ENCODE measurements around the gene SERPINB7.
A peak's percentile ranks its signal among the peaks of the same experiment; 100 is the strongest.

SERPINB7 gene

GRCh38 chr18:63836456-63836855 lies 61.2 kb downstream of the SERPINB7 start:
- FAIRE-seq = no peak
- no peak for DNase-seq (ENCODE audit: insufficient read length, low spot score)

- no peak for DNase-seq (ENCODE audit: insufficient read length, low spot score)
- no peak for FAIRE-seq
Observed at GRCh38 chr18:63837590-63837989, 62.4 kb downstream of the SERPINB7 start.

GRCh38 chr18:63843008-63843407 lies 67.8 kb downstream of the SERPINB7 start:
- FAIRE-seq (no peak), DNase-seq (ENCODE audit: insufficient read length, low spot score) (no peak)

- DNase-seq (ENCODE audit: insufficient read length, low spot score) = no peak
- FAIRE-seq = no peak
Observed at GRCh38 chr18:63844254-63844653, 69.0 kb downstream of the SERPINB7 start.

GRCh38 chr18:63848159-63848558 lies 72.9 kb downstream of the SERPINB7 start:
- DNase-seq (ENCODE audit: insufficient read length, low spot score) (peak; percentile 15), FAIRE-seq (no peak)

- DNase-seq (ENCODE audit: insufficient read length, low spot score) (peak; percentile 17), FAIRE-seq (no peak)
Observed at GRCh38 chr18:63850020-63850419, 74.8 kb downstream of the SERPINB7 start.

DNA sequence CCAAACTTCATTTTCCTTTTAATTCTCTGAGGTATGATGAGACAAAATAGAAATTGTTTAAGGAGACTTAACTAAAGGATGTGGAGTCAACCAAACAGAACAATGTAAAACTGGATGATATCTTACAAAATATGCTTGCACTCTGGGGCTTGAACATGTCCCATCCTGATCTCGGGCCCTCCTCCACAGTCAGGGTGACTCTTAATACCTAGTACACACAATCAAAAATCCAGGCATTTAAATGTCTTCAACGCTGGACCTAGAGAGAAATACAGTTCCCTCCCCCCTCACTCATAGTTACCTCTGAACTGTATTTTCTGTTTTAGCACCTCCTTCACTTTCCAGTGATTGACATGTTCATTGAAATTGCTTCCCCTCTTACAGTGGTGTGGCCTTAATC lies 75.4 kb downstream of the SERPINB7 start:
- no peak for FAIRE-seq

More for the DNA sequence above, 75.4 kb downstream of the SERPINB7 start:
- DNase-seq (ENCODE audit: insufficient read length, low spot score) = no peak
